DND-41 (cell line): ENCODE measurements around the gene ERGIC1.

ENCODE experiments used
- CTCF ChIP-seq: IDR thresholded peaks from 2 replicates; pipeline ENCODE4 v1.5.1; 2012; ENCODE audit warnings: borderline replicate concordance, low read length, moderate library complexity, mild to moderate bottlenecking; ENCODE audit not compliant: poor library complexity, severe bottlenecking; ENCODE audit errors: extremely low read depth
- EZH2 ChIP-seq: IDR thresholded peaks from 3 replicates; pipeline ENCODE4 v1.6.1; 2012; ENCODE audit warnings: borderline replicate concordance, low read depth, mild to moderate bottlenecking, moderate library complexity, low read length, inconsistent platforms; ENCODE audit not compliant: severe bottlenecking

- TF ChIP-seq CTCF (no peak), EZH2 (no peak)
Measured at GRCh38 chr5:172799416-172799815, 34.6 kb upstream of the ERGIC1 start.
